HepG2 (cell line): ENCODE measurements around the gene SLC13A3. TPM values are rescaled to one million over a fixed set of nuclear protein-coding genes. Genes with fewer than 3 reads are reported as not detected.
A peak's percentile ranks its signal among the peaks of the same experiment; 100 is the strongest.

Experiments
- FOXP1 ChIP-seq, 2 experiments: fragments of 450-650 bp in 1 of 2; IDR thresholded peaks; 2 replicates each; pipeline ENCODE4 v1.6.1; 2017 to 2018; ENCODE audit warnings: antibody characterized with exemption in 1 of 2
- HES4 ChIP-seq: sonication (generic); formaldehyde crosslinking; IDR thresholded peaks from 2 replicates; pipeline ENCODE4 v1.9.0; 2021; ENCODE audit warnings: mild to moderate bottlenecking, missing genetic modification reagents, borderline replicate concordance
- IKZF4 ChIP-seq: sonication (generic); formaldehyde crosslinking; IDR thresholded peaks from 2 replicates; pipeline ENCODE4 v1.5.1; 2020; ENCODE audit warnings: borderline replicate concordance, mild to moderate bottlenecking, low read depth, missing genetic modification reagents; ENCODE audit errors: not compliant biosample characterization
- ISX ChIP-seq: sonication (generic); formaldehyde crosslinking; conservative IDR thresholded peaks from 2 replicates; pipeline ENCODE4 v1.5.0; 2020; ENCODE audit warnings: missing genetic modification reagents
- KDM5A ChIP-seq: fragments of 200-600 bp; sonication (generic); IDR thresholded peaks from 2 replicates; pipeline ENCODE4 v1.7.0; 2018; ENCODE audit warnings: antibody characterized with exemption, mild to moderate bottlenecking, low read length, borderline replicate concordance
- MTF1 ChIP-seq: sonication (generic); formaldehyde crosslinking; IDR thresholded peaks from 2 replicates; pipeline ENCODE4 v1.5.0; 2020; ENCODE audit warnings: missing genetic modification reagents
- MZF1 ChIP-seq: sonication (generic); formaldehyde crosslinking; IDR thresholded peaks from 2 replicates; pipeline ENCODE4 v1.8.1; 2023; ENCODE audit warnings: mild to moderate bottlenecking, missing genetic modification reagents, borderline replicate concordance
- NRL ChIP-seq: sonication (generic); formaldehyde crosslinking; IDR thresholded peaks from 2 replicates; pipeline ENCODE4 v1.5.0; 2020; ENCODE audit warnings: missing genetic modification reagents, mild to moderate bottlenecking, moderate library complexity, borderline replicate concordance
- PHB2 ChIP-seq: fragments of 450-650 bp; IDR thresholded peaks from 2 replicates; pipeline ENCODE4 v1.6.1; 2018; ENCODE audit not compliant: partially characterized antibody
- REXO4 ChIP-seq: sonication (generic); formaldehyde crosslinking; IDR thresholded peaks from 2 replicates; pipeline ENCODE4 v1.8.0; 2022; ENCODE audit warnings: missing genetic modification reagents, mild to moderate bottlenecking, borderline replicate concordance
- SRSF1 ChIP-seq: fragments of 200-400 bp; formaldehyde crosslinking; optimal IDR thresholded peaks from 2 replicates; pipeline ENCODE3; 2017; ENCODE audit warnings: mild to moderate bottlenecking, low read depth, low read length, moderate library complexity
- ZBTB21 ChIP-seq: sonication (generic); formaldehyde crosslinking; IDR thresholded peaks from 2 replicates; pipeline ENCODE4 v1.4.0; 2020; ENCODE audit warnings: missing genetic modification reagents
- ZFP82 ChIP-seq: sonication (generic); formaldehyde crosslinking; IDR thresholded peaks from 2 replicates; pipeline ENCODE4 v1.5.1; 2020; ENCODE audit warnings: mild to moderate bottlenecking, missing genetic modification reagents, borderline replicate concordance
- ZMYM4 ChIP-seq: sonication (generic); formaldehyde crosslinking; IDR thresholded peaks from 2 replicates; pipeline ENCODE4 v1.8.1; 2023; ENCODE audit warnings: mild to moderate bottlenecking, missing genetic modification reagents
- ZNF138 ChIP-seq: sonication (generic); formaldehyde crosslinking; IDR thresholded peaks from 2 replicates; pipeline ENCODE4 v1.5.0; 2020; ENCODE audit warnings: mild to moderate bottlenecking, low read depth, missing genetic modification reagents
- ZNF282 ChIP-seq: fragments of 450-650 bp; IDR thresholded peaks from 2 replicates; pipeline ENCODE4 v1.6.1; 2018; ENCODE audit not compliant: partially characterized antibody
- ZNF350 ChIP-seq: sonication (generic); formaldehyde crosslinking; IDR thresholded peaks from 2 replicates; pipeline ENCODE4 v1.4.0; 2020; ENCODE audit warnings: mild to moderate bottlenecking, low read depth, missing genetic modification reagents, borderline replicate concordance
- ZSCAN9 ChIP-seq: IDR thresholded peaks from 2 replicates; pipeline ENCODE4 v1.6.1; 2016; ENCODE audit warnings: borderline replicate concordance
- polyA plus RNA-seq, 8 experiments: library from polyadenylated mRNA; depleted of rRNA in 3 of 8; stranded (reverse) in 7 of 8; unstranded in 1 of 8; fragments of >200 nt; fragmentation: Illumina TruSeq in 4 of 8; extraction: Trizol in 4 of 8; gene quantifications; 2 replicates each; pipeline versions ENCODE4 v1.2.1 to v1.2.3, GENCODE V29; 2011 to 2016; ENCODE audit warnings: low read depth in 4 of 8, missing spikeins in 1 of 8, mixed read lengths in 1 of 8; ENCODE audit not compliant: insufficient read depth in 1 of 8
- total RNA-seq, 5 experiments: library from RNA; depleted of rRNA; stranded (reverse); fragments of >200 nt; fragmentation: Illumina TruSeq; extraction: Trizol; gene quantifications; 2 replicates each; pipeline ENCODE4 v1.2.3, GENCODE V29; 2016; ENCODE audit warnings: low read depth in 1 of 5
- TF ChIP-seq, protein P1 (sequence below): sonication (generic); formaldehyde crosslinking; IDR thresholded peaks from 2 replicates; pipeline ENCODE4 v1.5.0; 2020; ENCODE audit warnings: mild to moderate bottlenecking, missing genetic modification reagents, borderline replicate concordance
- TF ChIP-seq, protein P2 (sequence below), 2 experiments: fragments of 450-650 bp in 1 of 2; sonication (generic) in 1 of 2; formaldehyde crosslinking in 1 of 2; IDR thresholded peaks; 2 replicates each; pipeline versions ENCODE4 v1.6.1 to v1.8.0; 2016 to 2022; ENCODE audit warnings: antibody characterized with exemption in 1 of 2, mild to moderate bottlenecking in 1 of 2, missing genetic modification reagents in 1 of 2

The SLC13A3 gene
- total and polyA plus RNA-seq, 2 of the 13 experiments (the other 11 are each of a cell fraction or from before 2014, with no cell fraction given), result 66.5 to 76.0 TPM

DNA sequence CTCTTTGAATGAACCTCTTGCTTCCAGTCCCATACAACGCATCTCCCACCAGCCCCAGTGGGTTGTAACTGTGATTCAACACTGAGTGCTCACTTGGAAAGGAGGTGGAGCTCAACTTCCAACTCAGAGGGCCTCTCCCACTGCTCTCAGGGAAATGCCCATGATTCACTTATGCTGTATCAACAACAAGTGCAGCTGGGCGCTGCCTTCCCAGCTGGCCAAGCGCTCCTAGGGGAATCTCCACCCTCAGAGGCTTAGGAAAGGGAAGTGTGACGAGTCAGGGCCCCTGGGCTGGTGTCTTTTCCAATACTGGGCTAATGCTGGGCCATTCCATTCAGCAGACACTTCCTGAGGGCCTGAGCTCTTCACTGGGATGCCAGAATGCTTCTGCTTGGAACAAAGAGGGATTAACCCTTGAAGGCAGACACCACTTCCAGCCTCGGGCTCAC lies 92.7 kb downstream of the SLC13A3 start (continued):
- TF ChIP-seq, protein P1, sequence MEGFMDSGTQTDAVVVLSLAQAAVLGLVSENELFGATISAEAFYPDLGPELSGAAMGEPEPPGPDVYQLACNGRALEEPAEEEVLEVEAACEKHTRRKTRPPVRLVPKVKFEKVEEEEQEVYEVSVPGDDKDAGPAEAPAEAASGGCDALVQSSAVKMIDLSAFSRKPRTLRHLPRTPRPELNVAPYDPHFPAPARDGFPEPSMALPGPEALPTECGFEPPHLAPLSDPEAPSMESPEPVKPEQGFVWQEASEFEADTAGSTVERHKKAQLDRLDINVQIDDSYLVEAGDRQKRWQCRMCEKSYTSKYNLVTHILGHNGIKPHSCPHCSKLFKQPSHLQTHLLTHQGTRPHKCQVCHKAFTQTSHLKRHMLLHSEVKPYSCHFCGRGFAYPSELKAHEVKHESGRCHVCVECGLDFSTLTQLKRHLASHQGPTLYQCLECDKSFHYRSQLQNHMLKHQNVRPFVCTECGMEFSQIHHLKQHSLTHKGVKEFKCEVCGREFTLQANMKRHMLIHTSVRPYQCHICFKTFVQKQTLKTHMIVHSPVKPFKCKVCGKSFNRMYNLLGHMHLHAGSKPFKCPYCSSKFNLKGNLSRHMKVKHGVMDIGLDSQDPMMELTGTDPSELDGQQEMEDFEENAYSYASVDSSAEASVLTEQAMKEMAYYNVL (CRISPR knock-in tag), result no peak
- TF ChIP-seq HES4 (CRISPR knock-in tag) (no peak), REXO4 (CRISPR knock-in tag) (no peak), FOXP1 (IDR thresholded peaks at IDR 0.05) (no peak), FOXP1 (CRISPR knock-in tag; IDR thresholded peaks at IDR 0.05) (0 out of 2 replicates have a peak, but pooled peaks have one; percentile 35), ZFP82 (no peak), ISX (CRISPR knock-in tag) (no peak), ZNF350 (peak; percentile 40; the same call in 1 of the 2 replicates), ZNF138 (CRISPR knock-in tag) (no peak), PHB2 (no peak), NRL (CRISPR knock-in tag) (peak; percentile 52; the same call in 1 of the 2 replicates), MTF1 (CRISPR knock-in tag) (no peak), IKZF4 (CRISPR knock-in tag) (no peak), ZNF282 (no peak), ZBTB21 (CRISPR knock-in tag) (no peak), ZSCAN9 (CRISPR knock-in tag) (no peak), ZMYM4 (CRISPR knock-in tag) (no peak), MZF1 (CRISPR knock-in tag) (0 out of 2 replicates have a peak, but pooled peaks have one; percentile 64), KDM5A (no peak), SRSF1 (no peak)
- TF ChIP-seq, protein P2, sequence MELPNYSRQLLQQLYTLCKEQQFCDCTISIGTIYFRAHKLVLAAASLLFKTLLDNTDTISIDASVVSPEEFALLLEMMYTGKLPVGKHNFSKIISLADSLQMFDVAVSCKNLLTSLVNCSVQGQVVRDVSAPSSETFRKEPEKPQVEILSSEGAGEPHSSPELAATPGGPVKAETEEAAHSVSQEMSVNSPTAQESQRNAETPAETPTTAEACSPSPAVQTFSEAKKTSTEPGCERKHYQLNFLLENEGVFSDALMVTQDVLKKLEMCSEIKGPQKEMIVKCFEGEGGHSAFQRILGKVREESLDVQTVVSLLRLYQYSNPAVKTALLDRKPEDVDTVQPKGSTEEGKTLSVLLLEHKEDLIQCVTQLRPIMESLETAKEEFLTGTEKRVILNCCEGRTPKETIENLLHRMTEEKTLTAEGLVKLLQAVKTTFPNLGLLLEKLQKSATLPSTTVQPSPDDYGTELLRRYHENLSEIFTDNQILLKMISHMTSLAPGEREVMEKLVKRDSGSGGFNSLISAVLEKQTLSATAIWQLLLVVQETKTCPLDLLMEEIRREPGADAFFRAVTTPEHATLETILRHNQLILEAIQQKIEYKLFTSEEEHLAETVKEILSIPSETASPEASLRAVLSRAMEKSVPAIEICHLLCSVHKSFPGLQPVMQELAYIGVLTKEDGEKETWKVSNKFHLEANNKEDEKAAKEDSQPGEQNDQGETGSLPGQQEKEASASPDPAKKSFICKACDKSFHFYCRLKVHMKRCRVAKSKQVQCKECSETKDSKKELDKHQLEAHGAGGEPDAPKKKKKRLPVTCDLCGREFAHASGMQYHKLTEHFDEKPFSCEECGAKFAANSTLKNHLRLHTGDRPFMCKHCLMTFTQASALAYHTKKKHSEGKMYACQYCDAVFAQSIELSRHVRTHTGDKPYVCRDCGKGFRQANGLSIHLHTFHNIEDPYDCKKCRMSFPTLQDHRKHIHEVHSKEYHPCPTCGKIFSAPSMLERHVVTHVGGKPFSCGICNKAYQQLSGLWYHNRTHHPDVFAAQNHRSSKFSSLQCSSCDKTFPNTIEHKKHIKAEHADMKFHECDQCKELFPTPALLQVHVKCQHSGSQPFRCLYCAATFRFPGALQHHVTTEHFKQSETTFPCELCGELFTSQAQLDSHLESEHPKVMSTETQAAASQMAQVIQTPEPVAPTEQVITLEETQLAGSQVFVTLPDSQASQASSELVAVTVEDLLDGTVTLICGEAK (IDR thresholded peaks at IDR 0.05), result no peak
- TF ChIP-seq, protein P2 (CRISPR knock-in tag; IDR thresholded peaks at IDR 0.05), result 0 out of 2 replicates have a peak, but pooled peaks have one; percentile 23
